ENCODE data around the gene ZNF212.

Gene ZNF212

GRCh38 chr7:149239345-149240143, at the start of gene ZNF212:
Gene ZNF212 (plus strand): TSS chr7:149239651. CDS start chr7:149239779, 128 bp downstream.
- DNase-seq (ENCODE audit: low read depth, low spot score): peak; percentile 65

DNA sequence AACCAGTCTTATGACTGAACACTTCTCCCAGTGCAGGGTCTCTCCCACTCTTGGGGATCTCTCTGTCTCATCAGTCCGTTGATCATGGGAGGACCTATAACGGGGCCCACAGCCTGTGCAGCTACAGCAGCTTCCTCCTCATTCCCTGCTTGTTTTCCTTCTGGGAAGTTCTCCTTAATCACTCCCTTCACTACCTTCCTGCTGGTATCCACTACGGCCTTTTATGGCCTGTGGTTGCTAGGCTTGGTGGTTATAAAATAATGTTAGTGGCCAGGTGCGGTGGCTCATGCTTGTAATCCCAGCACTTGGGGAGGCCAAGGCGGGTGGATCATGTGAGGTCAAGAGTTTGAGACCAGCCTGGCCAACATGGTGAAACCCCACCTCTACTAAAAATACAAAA, 47.6 kb upstream of the ZNF212 start:
- DNase-seq (ENCODE audit: low read depth, low spot score): no peak

GRCh38 chr7:149194799-149195179, 44.7 kb upstream of the ZNF212 start:
- DNase-seq (ENCODE audit: low read depth, low spot score): no peak

DNA sequence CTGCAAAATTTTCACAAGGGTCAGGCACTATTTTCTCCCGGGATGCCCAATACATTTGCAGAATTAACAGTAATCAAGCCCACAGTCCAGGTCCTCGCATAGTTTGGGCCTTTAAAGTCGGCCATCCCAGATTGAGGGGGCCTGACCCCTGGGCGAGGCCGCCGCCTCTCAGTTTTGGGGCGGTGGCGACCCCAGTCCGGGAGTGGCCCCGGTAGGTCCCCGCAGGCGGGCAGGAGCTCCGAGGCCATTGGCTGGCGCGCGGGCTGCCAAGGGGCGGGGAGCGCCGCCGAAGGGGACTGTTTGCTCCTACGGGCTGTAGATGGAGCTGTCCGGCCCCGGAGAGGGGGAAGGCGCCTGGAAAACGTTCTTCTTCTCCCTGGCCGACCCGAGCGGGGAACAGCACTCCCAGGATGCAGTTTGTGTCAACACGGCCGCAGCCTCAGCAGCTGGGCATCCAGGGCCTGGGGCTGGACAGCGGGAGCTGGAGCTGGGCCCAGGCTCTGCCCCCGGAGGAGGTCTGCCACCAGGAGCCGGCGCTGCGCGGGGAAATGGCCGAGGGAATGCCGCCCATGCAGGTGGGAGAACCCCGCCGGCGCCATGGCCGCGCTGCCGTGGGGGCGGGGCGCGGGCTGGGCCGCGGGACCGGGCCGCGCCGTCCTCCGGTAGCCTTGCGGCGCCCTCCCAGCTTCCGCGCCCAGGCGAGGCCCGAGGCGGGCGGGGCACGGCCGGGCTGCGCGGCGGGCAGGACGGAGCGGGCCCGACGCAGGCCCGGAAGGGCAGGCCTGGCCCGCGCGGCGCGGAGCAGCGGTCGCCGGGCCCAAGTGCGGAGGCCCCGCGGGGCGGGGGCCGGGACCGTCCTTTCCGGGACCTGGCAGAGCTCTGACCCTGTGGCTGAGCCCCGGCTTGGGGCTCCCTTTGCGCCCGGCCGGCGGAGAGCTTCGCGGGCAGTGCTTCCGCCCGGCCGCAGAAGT, 44.0 kb upstream of the ZNF212 start, which contains the start of gene ZNF282:
TSS of gene ZNF282 (plus strand) at position 367 of the 971 bp plus-strand sequence. CDS start at position 411, 44 bp downstream.
- DNase-seq (ENCODE audit: low read depth, low spot score): peak; percentile 78

GRCh38 chr7:149196151-149196704, 43.2 kb upstream of the ZNF212 start:
- no peak for DNase-seq (ENCODE audit: low read depth, low spot score)

DNA sequence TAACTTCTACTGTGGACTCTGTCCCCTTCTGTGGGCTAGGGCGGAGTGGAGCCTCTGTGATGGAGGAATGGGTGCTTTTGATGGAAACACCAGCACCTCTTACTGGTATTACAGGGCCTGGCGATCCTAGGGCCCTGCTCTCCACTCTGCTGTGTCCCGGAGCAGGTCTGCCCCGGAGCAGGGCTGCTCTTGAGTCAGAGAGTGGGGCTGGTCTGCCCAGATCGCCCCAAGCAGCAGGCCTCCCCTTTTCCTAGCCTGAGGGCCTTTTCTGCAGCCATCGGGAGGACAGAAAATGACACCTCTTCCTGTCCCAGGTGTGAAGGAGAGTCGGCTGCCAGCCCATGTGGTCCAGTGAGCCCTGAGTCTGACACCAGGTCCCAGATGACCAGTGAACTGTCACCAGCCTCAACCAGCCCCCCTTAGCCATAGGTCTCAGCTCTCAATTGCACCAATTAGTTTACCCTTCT, 42.7 kb upstream of the ZNF212 start:
- DNase-seq (ENCODE audit: low read depth, low spot score): no peak

DNA sequence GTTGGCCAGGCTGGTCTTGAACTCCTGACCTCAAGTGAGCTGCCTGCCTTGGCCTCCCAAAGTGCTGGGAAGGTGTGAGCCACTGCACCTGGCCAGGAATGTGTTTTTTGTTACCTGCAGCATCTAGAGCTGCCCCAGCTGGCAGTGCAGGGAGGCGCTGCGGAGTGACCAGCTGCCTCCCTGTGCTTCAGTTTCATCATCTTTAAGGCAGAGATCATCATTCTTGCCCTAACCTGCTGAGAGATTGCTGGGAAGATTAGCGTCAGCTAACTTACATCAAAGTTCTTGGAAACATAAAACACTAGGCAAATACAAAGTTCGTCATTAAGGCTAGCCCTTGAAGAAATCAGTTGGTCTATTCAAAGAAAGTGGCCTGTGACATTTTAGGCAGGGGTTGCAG, 41.8 kb upstream of the ZNF212 start:
- DNase-seq (ENCODE audit: low read depth, low spot score): no peak

DNA sequence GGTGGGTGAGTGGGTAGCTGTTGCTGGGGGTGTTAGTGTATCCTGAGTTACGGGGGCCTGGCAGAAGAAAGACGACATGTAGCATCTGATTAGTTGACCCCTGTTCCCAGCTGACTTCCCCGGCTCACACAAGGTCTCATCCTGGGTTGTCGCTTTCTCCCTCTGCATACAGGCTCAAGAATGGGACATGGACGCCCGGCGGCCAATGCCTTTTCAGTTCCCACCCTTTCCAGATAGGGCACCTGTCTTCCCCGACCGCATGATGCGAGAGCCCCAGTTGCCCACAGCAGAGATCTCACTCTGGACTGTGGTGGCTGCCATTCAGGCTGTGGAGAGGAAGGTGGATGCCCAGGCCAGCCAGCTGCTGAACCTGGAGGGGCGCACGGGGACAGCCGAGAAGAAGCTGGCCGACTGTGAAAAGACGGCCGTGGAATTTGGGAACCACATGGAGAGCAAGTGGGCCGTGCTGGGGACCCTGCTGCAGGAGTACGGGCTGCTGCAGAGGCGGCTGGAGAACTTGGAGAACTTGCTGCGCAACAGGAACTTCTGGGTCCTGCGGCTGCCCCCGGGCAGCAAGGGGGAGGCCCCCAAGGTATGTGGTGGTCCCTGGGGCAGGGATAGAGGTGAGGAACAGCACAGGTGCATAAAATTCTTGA, 41.2 kb upstream of the ZNF212 start:
- DNase-seq (ENCODE audit: low read depth, low spot score): no peak

DNA sequence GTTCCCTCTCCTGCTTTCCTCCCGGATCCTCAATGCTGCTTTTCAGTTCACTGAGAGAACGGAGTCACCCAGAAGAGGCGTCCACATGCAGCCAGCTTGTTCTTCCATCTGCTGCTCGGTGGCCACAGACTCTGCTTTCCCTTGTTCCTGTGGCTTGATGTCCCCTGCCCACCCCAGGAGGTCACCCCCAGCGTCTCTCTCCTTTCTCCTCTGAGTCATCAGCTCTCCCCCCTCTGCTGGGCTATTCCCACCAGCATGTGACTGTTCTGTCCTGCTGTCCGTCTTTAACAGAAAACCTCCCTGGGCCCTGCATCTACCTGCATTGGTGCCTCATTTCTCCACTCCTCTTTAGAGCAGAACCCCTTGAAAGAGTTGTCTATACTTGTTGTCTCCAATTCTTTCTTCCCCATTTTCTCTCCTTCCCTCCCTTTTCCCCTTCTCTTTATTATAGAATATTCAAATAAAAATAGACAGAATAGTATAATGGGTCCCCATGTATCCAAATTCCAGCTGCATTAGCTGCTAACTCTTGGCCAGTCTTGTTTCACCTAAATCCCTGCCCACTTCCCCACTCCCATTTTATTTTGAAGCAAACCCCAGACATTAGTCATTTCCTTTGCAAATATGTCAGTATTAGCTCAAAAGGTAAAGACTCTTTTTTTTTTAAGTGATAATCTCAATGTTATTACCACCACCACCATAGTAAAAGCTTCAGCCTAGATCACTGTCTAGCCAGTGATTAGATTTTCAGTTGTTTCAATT, 40.0 kb upstream of the ZNF212 start:
- no peak for DNase-seq (ENCODE audit: low read depth, low spot score)

- no peak for DNase-seq (ENCODE audit: low read depth, low spot score)
These were observed 36.6 kb upstream of the ZNF212 start for GRCh38 chr7:149202831-149203231.

DNA sequence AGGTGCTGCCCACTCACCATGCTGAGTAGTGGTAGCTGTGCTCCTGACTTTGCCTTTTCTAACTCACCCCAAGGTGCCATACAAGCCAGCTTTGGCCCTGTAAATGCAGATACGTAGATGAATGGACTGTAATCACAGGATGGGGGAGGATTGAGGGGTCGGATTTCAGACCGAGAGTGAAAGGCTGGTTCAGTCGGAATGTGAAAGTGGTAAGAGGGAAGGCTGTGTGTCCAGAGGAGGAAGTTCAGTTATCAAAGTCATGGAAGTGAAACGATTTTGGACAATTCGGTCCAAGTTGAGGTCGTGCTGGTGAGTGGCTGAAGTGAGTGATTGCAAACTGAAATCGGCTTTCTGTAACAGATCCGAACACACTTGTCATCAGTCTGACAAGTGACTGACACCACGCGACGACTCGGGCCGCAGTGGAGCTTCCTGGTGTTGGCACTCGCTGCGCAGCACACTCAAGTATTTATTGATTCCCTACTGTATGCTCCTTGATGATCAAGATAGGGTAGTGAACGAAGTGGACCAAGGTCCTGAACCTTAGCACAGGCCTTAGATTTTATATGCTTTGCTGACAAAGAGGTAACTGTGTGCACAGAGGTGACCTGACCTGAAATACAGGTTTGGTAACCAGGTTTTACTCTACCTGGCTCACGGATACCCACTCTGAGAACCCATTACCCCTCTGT, 33.6 kb upstream of the ZNF212 start:
- DNase-seq (ENCODE audit: low read depth, low spot score): no peak

- no peak for DNase-seq (ENCODE audit: low read depth, low spot score)
These were observed 32.0 kb upstream of the ZNF212 start for GRCh38 chr7:149207324-149208035.

GRCh38 chr7:149209518-149210269, 29.8 kb upstream of the ZNF212 start:
- DNase-seq (ENCODE audit: low read depth, low spot score): no peak

DNA sequence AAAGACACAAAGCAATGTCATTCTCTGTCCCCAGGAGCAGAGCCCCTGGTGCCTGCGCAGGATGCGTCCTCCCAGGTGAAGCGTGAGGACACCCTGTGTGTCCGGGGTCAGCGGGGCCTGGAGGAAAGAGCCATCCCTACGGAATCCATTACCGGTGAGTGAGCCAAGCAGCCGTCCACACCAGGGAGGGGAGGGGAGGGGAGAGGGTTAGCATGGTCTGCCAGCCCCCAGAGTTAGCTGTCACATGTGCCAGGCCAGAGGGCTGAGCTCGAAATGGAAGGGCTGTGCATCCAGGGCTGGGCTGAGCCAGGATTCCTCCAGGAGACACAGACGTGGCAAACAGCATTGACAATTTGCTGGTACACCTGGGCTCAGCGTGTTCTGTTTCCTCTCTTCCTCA, 28.9 kb upstream of the ZNF212 start:
- no peak for DNase-seq (ENCODE audit: low read depth, low spot score)

DNA sequence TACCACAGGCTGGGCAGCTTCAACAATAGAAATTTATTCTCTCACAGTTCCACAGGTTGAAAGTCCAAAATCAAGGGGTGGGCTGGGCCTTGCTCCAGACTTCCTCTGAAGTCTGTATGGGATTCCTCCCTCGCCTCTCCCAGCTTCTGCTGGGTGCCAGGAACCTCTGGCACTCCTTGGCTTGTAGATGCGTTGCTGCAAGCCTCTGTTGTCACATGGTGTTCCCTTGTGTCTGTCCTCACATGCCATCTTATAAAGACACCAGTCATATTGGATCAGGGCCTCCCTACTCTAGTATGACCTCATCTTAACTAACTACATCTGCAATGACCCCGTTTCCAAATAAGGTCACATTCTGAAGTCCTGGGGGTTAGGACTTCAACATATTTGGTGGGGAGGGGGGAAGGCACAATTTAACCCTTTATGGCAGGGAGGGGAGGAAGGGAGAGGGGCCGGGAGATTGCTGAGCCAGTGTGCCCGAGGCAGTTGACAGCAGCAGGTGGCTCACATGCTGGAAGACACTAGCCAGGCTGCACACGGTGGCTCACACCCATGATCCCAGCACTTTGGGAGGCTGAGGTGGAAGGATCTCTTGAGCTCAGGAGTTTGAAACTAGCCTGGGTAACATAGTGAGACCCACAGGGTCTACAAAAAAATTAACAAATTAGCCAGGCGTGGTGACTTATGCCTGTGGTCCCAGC, 25.3 kb upstream of the ZNF212 start:
- no peak for DNase-seq (ENCODE audit: low read depth, low spot score)

DNA sequence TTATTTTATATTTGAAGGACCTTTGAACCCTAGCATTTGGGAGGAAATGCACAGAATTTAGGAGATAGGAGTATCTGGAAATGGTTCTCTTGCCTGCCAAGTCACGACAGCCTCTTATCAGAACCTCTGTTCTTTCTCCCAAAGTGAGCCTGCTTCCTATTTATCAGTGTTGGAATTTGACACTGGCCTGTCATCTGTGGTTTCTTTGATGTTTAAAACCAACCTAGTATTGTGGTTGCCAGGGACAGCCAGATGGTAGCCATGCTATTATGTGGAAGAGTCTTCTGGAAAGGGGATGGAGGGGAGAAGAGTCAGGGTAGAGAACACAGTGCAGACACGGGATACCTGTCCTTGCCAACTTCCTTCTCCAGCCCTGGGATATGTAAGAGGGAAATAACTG, 23.0 kb upstream of the ZNF212 start:
- no peak for DNase-seq (ENCODE audit: low read depth, low spot score)

- DNase-seq (ENCODE audit: low read depth, low spot score): no peak
These were observed 21.9 kb upstream of the ZNF212 start for GRCh38 chr7:149217570-149217969.
